HG03045 (cell line): ENCODE data around the gene AMIGO2.
"Not testable (repeated sequence)": the region's sequence is repeated elsewhere in the genome, so short reads cannot be mapped to it uniquely, and the experiment has no call there.

ENCODE experiments used
- ATAC-seq: cut with Tn5 transposase; IDR thresholded peaks from one replicate; pipeline ENCODE4 v1.9.1; 2021; ENCODE audit warnings: mild to moderate bottlenecking, moderate library complexity; ENCODE audit not compliant: unreplicated experiment

The AMIGO2 gene

GRCh38 chr12:47075192-47076084 is 4.3 kb downstream of the AMIGO2 start:
- no peak for ATAC-seq

- no peak for ATAC-seq
Measured at GRCh38 chr12:47074757-47075156, 5.0 kb downstream of the AMIGO2 start.

GRCh38 chr12:47073951-47074350 is 5.8 kb downstream of the AMIGO2 start:
- ATAC-seq: no peak

GRCh38 chr12:47071241-47071852 is 8.4 kb downstream of the AMIGO2 start:
- ATAC-seq: no peak

GRCh38 chr12:47070310-47070709 is 9.4 kb downstream of the AMIGO2 start:
- no peak for ATAC-seq

GRCh38 chr12:47068539-47068938 is 11.2 kb downstream of the AMIGO2 start:
- ATAC-seq: no peak

GRCh38 chr12:47067771-47068431 is 11.9 kb downstream of the AMIGO2 start:
- ATAC-seq: no peak

- ATAC-seq: no peak
Measured at GRCh38 chr12:47067176-47067575, 12.6 kb downstream of the AMIGO2 start.

GRCh38 chr12:47066278-47067025 is 13.3 kb downstream of the AMIGO2 start:
- ATAC-seq: no peak

- no peak for ATAC-seq
Measured at GRCh38 chr12:47065546-47065945, 14.2 kb downstream of the AMIGO2 start.

- not testable (repeated sequence) for ATAC-seq
Measured at GRCh38 chr12:47058640-47059039, 21.1 kb downstream of the AMIGO2 start.

GRCh38 chr12:47056944-47057343 is 22.8 kb downstream of the AMIGO2 start:
- ATAC-seq: not testable (repeated sequence)

- ATAC-seq: not testable (repeated sequence)
Measured at GRCh38 chr12:47055856-47056255, 23.9 kb downstream of the AMIGO2 start.

- ATAC-seq: no peak
Measured at GRCh38 chr12:47054659-47055058, 25.1 kb downstream of the AMIGO2 start.

GRCh38 chr12:47053961-47054360 is 25.8 kb downstream of the AMIGO2 start:
- ATAC-seq: no peak

- ATAC-seq: no peak
Measured at GRCh38 chr12:47052274-47052673, 27.5 kb downstream of the AMIGO2 start.

- ATAC-seq: not testable (repeated sequence)
Measured at GRCh38 chr12:47051291-47051690, 28.5 kb downstream of the AMIGO2 start.

GRCh38 chr12:47048541-47048940 is 31.2 kb downstream of the AMIGO2 start:
- no peak for ATAC-seq

GRCh38 chr12:47041327-47041726 is 38.4 kb downstream of the AMIGO2 start:
- ATAC-seq: no peak

- no peak for ATAC-seq
Measured at GRCh38 chr12:47039756-47040155, 40.0 kb downstream of the AMIGO2 start.

GRCh38 chr12:47039079-47039478 is 40.7 kb downstream of the AMIGO2 start:
- ATAC-seq: no peak
